HuH-7 (cell line): Measurements from ENCODE around the gene PIK3R4.
A peak's percentile ranks its signal among the peaks of the same experiment; 100 is the strongest.

ENCODE experiments used
- DNase-seq: peaks from one replicate; pipeline ENCODE4 v3.0.0; 2011; ENCODE audit warnings: low spot score

Gene PIK3R4

GRCh38 chr3:130746246-130747039 lies at the start of gene PIK3R4:
Gene PIK3R4 (minus strand): TSS chr3:130746829. CDS start chr3:130745218, 1,611 bp downstream.
- DNase-seq, result peak; percentile 82

- DNase-seq, result no peak
Observed at GRCh38 chr3:130795396-130795795, 48.8 kb upstream of the PIK3R4 start.

- no peak for DNase-seq
Observed at GRCh38 chr3:130792246-130792645, 45.6 kb upstream of the PIK3R4 start.

- peak; percentile 5 for DNase-seq
Observed at GRCh38 chr3:130789782-130790322, 43.2 kb upstream of the PIK3R4 start.

- DNase-seq, result no peak
Observed at GRCh38 chr3:130787422-130788068, 40.9 kb upstream of the PIK3R4 start.

- no peak for DNase-seq
Observed at GRCh38 chr3:130786306-130786705, 39.7 kb upstream of the PIK3R4 start.

GRCh38 chr3:130783629-130784028 lies 37.0 kb upstream of the PIK3R4 start:
- DNase-seq, result no peak

- no peak for DNase-seq
Observed at GRCh38 chr3:130779486-130779885, 32.9 kb upstream of the PIK3R4 start.

- DNase-seq, result no peak
Observed at GRCh38 chr3:130779031-130779430, 32.4 kb upstream of the PIK3R4 start.

- no peak for DNase-seq
Observed at GRCh38 chr3:130773366-130773765, 26.7 kb upstream of the PIK3R4 start.

- no peak for DNase-seq
Observed at GRCh38 chr3:130772129-130772528, 25.5 kb upstream of the PIK3R4 start.

GRCh38 chr3:130770644-130771043 lies 24.0 kb upstream of the PIK3R4 start:
- DNase-seq, result no peak

- no peak for DNase-seq
Observed at GRCh38 chr3:130761730-130762311, 15.2 kb upstream of the PIK3R4 start.

GRCh38 chr3:130760922-130761321 lies 14.3 kb upstream of the PIK3R4 start:
- DNase-seq, result no peak

GRCh38 chr3:130759692-130760338 lies 13.2 kb upstream of the PIK3R4 start:
- DNase-seq, result peak; percentile 36

- no peak for DNase-seq
Observed at GRCh38 chr3:130758624-130759369, 12.2 kb upstream of the PIK3R4 start.

GRCh38 chr3:130757611-130758150 lies 11.1 kb upstream of the PIK3R4 start:
- no peak for DNase-seq

GRCh38 chr3:130755666-130756065 lies 9.0 kb upstream of the PIK3R4 start:
- no peak for DNase-seq

GRCh38 chr3:130748981-130749380 lies 2.4 kb upstream of the PIK3R4 start:
- DNase-seq, result no peak

- no peak for DNase-seq
Observed at GRCh38 chr3:130748467-130748861, 1.8 kb upstream of the PIK3R4 start.

- DNase-seq, result no peak
Observed at GRCh38 chr3:130743354-130743753, 3.3 kb downstream of the PIK3R4 start.
